Nephron (organoid): ENCODE results near the gene COX19.

ENCODE experiments used
- H3K27ac Mint-ChIP-seq, 3 experiments: 2 replicates each; pipeline ENCODE4 v1.8.0; 2020; ENCODE audit warnings: mixed read lengths in 3 of 3, mild to moderate bottlenecking in 2 of 3, moderate library complexity in 1 of 3
- H3K27me3 Mint-ChIP-seq: 2 replicates; pipeline ENCODE4 v1.8.0; 2021; ENCODE audit warnings: low read depth, mild to moderate bottlenecking, moderate library complexity, mixed read lengths
- H3K36me3 Mint-ChIP-seq: 2 replicates; pipeline ENCODE4 v1.8.0; 2020; ENCODE audit warnings: low read depth, mixed read lengths
- H3K4me1 Mint-ChIP-seq: 2 replicates; pipeline ENCODE4 v1.8.0; 2020; ENCODE audit warnings: mixed read lengths
- H3K4me3 Mint-ChIP-seq, 3 experiments: 2 replicates each; pipeline ENCODE4 v1.8.0; 2020; ENCODE audit warnings: mild to moderate bottlenecking in 3 of 3, mixed read lengths in 3 of 3, moderate library complexity in 2 of 3
- H3K9me3 Mint-ChIP-seq: 2 replicates; pipeline ENCODE4 v1.8.0; 2020; ENCODE audit warnings: mixed read lengths
- CTCF ChIP-seq, 3 experiments: fragments of 200-600 bp; sonication (generic); IDR thresholded peaks; one replicate each; pipeline ENCODE4 v1.5.0; 2021; ENCODE audit warnings: antibody characterized with exemption in 3 of 3; ENCODE audit not compliant: unreplicated experiment in 3 of 3

The COX19 gene

GRCh38 chr7:922334-923107 is 52.8 kb downstream of the COX19 start:
- peaks cover 6% of the 10 kb centered on the region for H3K27me3 Mint-ChIP-seq
- no peak overlapping the region for H3K4me3 Mint-ChIP-seq
- no peak overlapping the region for H3K27ac Mint-ChIP-seq
- no peaks in the 10 kb centered on the region for H3K36me3 Mint-ChIP-seq
- peaks cover 8% of the 10 kb centered on the region for H3K4me1 Mint-ChIP-seq
- TF ChIP-seq CTCF (IDR thresholded peaks at IDR 0.05; ENCODE audit: unreplicated experiment in 3 of 3) = no peak
- no peaks in the 10 kb centered on the region for H3K9me3 Mint-ChIP-seq

- Mint-ChIP-seq H3K9me3 (no peaks in the 10 kb centered on the region), H3K27me3 (peaks cover 7% of the 10 kb centered on the region), H3K36me3 (no peaks in the 10 kb centered on the region), H3K4me1 (peaks cover 4% of the 10 kb centered on the region), H3K4me3 (no peak overlapping the region), H3K27ac (no peak overlapping the region)
- no peak for TF ChIP-seq CTCF (IDR thresholded peaks at IDR 0.05; ENCODE audit: unreplicated experiment in 3 of 3)
Observed at GRCh38 chr7:921581-922333, 53.6 kb downstream of the COX19 start.

- no peaks in the 10 kb centered on the region for H3K36me3 Mint-ChIP-seq
- H3K4me3 Mint-ChIP-seq = no peak overlapping the region
- H3K4me1 Mint-ChIP-seq = peaks cover 10% of the 10 kb centered on the region
- H3K27ac Mint-ChIP-seq = no peak overlapping the region
- no peak for TF ChIP-seq CTCF (IDR thresholded peaks at IDR 0.05; ENCODE audit: unreplicated experiment in 3 of 3)
- peaks cover 13% of the 10 kb centered on the region for H3K27me3 Mint-ChIP-seq
- no peaks in the 10 kb centered on the region for H3K9me3 Mint-ChIP-seq
Observed at GRCh38 chr7:921071-921461, 54.3 kb downstream of the COX19 start.

- Mint-ChIP-seq H3K27me3 (peaks cover 13% of the 10 kb centered on the region), H3K4me3 (no peak overlapping the region), H3K36me3 (no peaks in the 10 kb centered on the region), H3K4me1 (peaks cover 13% of the 10 kb centered on the region), H3K9me3 (no peaks in the 10 kb centered on the region), H3K27ac (no peak overlapping the region)
- no peak for TF ChIP-seq CTCF (IDR thresholded peaks at IDR 0.05; ENCODE audit: unreplicated experiment in 3 of 3)
Observed at GRCh38 chr7:920351-921070, 54.8 kb downstream of the COX19 start.

- no peaks in the 10 kb centered on the region for H3K36me3 Mint-ChIP-seq
- H3K4me3 Mint-ChIP-seq = no peak overlapping the region
- peaks cover 13% of the 10 kb centered on the region for H3K27me3 Mint-ChIP-seq
- H3K27ac Mint-ChIP-seq = no peak overlapping the region
- no peak for TF ChIP-seq CTCF (IDR thresholded peaks at IDR 0.05; ENCODE audit: unreplicated experiment in 3 of 3)
- peaks cover 13% of the 10 kb centered on the region for H3K4me1 Mint-ChIP-seq
- no peaks in the 10 kb centered on the region for H3K9me3 Mint-ChIP-seq
Observed at GRCh38 chr7:919924-920341, 55.4 kb downstream of the COX19 start.
